Measurements from ENCODE around the gene SNX25. TPM values are rescaled to one million over a fixed set of nuclear protein-coding genes. Genes with fewer than 3 reads are reported as not detected.

SNX25 gene
- polyA plus RNA-seq, 1 donor from 2014 or later, result 6.4 TPM

GRCh38 chr4:185282968-185283367 is 73.6 kb downstream of the SNX25 start:
- TF ChIP-seq EZH2 (IDR thresholded peaks at IDR 0.05; ENCODE audit: borderline replicate concordance, insufficient read depth, low read length, poor library complexity, severe bottlenecking) (no peak), SMC3 (conservative IDR thresholded peaks at IDR 0.05; ENCODE audit: poor library complexity) (no peak), POLR2AphosphoS5 (IDR thresholded peaks at IDR 0.05) (no peak), REST (IDR thresholded peaks at IDR 0.05; ENCODE audit: borderline replicate concordance) (no peak), MXI1 (conservative IDR thresholded peaks at IDR 0.05; ENCODE audit: poor library complexity, severe bottlenecking) (no peak), EP300 (conservative IDR thresholded peaks at IDR 0.05; ENCODE audit: poor library complexity, severe bottlenecking) (no peak), RAD21 (conservative IDR thresholded peaks at IDR 0.05) (no peak), TAF1 (IDR thresholded peaks at IDR 0.05; ENCODE audit: low read depth) (no peak), CTCF (IDR thresholded peaks at IDR 0.05; ENCODE audit: poor library complexity, severe bottlenecking) (no peak)
- Histone ChIP-seq H3K27me3 (ENCODE audit: insufficient read depth, low read depth, low read length) (no peaks in the 10 kb centered on the region), H3K4me3 (ENCODE audit: low read length) (no peak overlapping the region), H3K9me2 (ENCODE audit: insufficient read depth, low read length) (no peaks in the 10 kb centered on the region), H3K9me3 (ENCODE audit: low read length) (no peaks in the 10 kb centered on the region), H3K79me2 (replicated peaks; ENCODE audit: insufficient read depth, low read length) (no peaks in the 10 kb centered on the region), H3K9ac (ENCODE audit: low read length) (no peak overlapping the region), H3K36me3 (ENCODE audit: insufficient read depth, low read length) (no peaks in the 10 kb centered on the region), H3K27ac (ENCODE audit: low read length) (no peak overlapping the region), H2AFZ (ENCODE audit: low read depth, low read length) (no peak overlapping the region), H3F3A (ENCODE audit: insufficient read depth, low read length, poor library complexity, severe bottlenecking) (no peaks in the 10 kb centered on the region), H3K4me2 (ENCODE audit: low read length) (no peak overlapping the region), H4K20me1 (ENCODE audit: insufficient read depth) (no peaks in the 10 kb centered on the region)

GRCh38 chr4:185283723-185284122 is 74.3 kb downstream of the SNX25 start:
- H3K9me2 ChIP-seq (ENCODE audit: insufficient read depth, low read length), result no peaks in the 10 kb centered on the region
- H3K4me3 ChIP-seq (ENCODE audit: low read length), result no peak overlapping the region
- no peaks in the 10 kb centered on the region for H3K27me3 ChIP-seq (ENCODE audit: insufficient read depth, low read depth, low read length)
- no peak overlapping the region for H3K27ac ChIP-seq (ENCODE audit: low read length)
- H3K9me3 ChIP-seq (ENCODE audit: low read length), result no peaks in the 10 kb centered on the region
- no peaks in the 10 kb centered on the region for H3K79me2 ChIP-seq (replicated peaks; ENCODE audit: insufficient read depth, low read length)
- H4K20me1 ChIP-seq (ENCODE audit: insufficient read depth), result no peaks in the 10 kb centered on the region
- no peaks in the 10 kb centered on the region for H3K36me3 ChIP-seq (ENCODE audit: insufficient read depth, low read length)
- no peaks in the 10 kb centered on the region for H3F3A ChIP-seq (ENCODE audit: insufficient read depth, low read length, poor library complexity, severe bottlenecking)
- H3K9ac ChIP-seq (ENCODE audit: low read length), result no peak overlapping the region
- H2AFZ ChIP-seq (ENCODE audit: low read depth, low read length), result no peak overlapping the region
- no peak overlapping the region for H3K4me2 ChIP-seq (ENCODE audit: low read length)
- TF ChIP-seq POLR2AphosphoS5 (IDR thresholded peaks at IDR 0.05) (no peak), EZH2 (IDR thresholded peaks at IDR 0.05; ENCODE audit: borderline replicate concordance, insufficient read depth, low read length, poor library complexity, severe bottlenecking) (no peak), EP300 (conservative IDR thresholded peaks at IDR 0.05; ENCODE audit: poor library complexity, severe bottlenecking) (no peak), MXI1 (conservative IDR thresholded peaks at IDR 0.05; ENCODE audit: poor library complexity, severe bottlenecking) (no peak), REST (IDR thresholded peaks at IDR 0.05; ENCODE audit: borderline replicate concordance) (no peak), RAD21 (conservative IDR thresholded peaks at IDR 0.05) (no peak), CTCF (IDR thresholded peaks at IDR 0.05; ENCODE audit: poor library complexity, severe bottlenecking) (no peak), TAF1 (IDR thresholded peaks at IDR 0.05; ENCODE audit: low read depth) (no peak), SMC3 (conservative IDR thresholded peaks at IDR 0.05; ENCODE audit: poor library complexity) (no peak)

Data from neural cell (in vitro differentiated cells).